HL-60/S4 treated with phorbol 12-myristate 13-acetate at 8.2 ng/mL for 4 days and 3 days (cell line): ENCODE results near the gene CCDC122.

Experiments
- in situ Hi-C: fragments of 300-500 bp; cut with MboI; formaldehyde crosslinking; loops from 2 replicates; pipeline ENCODE4 v1.15.0; 2022; ENCODE audit warnings: low sequenced_read_pairs

Gene CCDC122

GRCh38 chr13:43878892-43879754, at the start of gene CCDC122:
CCDC122 (minus strand) TSS chr13:43879740; CDS start chr13:43869376, 10,364 bp downstream.
- in situ Hi-C loops, result no loop called here

DNA sequence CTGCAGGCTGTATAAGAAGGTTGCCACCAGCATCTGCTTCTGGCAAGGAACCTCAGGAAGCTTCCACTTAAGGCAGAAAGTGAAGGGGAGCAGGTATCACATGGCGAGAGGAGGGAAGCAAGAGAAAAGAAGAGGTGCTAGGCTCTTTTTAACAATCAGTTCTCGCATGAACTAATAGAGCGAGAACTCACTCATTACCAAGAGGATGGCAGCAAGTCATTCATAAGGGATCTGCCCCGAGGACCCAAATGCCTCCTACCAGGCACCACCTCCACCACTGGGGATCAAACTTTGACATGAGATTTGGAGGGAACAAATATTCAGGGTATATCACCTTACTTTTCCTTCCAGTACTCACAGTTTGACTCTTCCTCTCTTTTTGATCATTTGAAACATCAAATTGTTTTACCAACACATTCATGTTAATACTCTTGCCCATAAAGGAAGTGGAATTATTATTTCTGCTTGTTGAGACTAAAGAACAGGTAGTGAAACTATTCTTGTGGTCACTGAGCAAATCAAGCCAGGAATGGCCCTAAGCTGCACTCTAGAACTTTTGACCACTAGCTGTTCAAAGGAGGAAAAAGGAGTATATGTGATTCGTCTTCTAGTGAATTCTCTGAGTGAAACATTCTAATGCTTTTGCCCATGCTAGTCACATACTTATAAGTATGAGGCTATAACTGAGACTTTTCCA, 45.2 kb upstream of the CCDC122 start:
- in situ Hi-C loops, result no loop called here

DNA sequence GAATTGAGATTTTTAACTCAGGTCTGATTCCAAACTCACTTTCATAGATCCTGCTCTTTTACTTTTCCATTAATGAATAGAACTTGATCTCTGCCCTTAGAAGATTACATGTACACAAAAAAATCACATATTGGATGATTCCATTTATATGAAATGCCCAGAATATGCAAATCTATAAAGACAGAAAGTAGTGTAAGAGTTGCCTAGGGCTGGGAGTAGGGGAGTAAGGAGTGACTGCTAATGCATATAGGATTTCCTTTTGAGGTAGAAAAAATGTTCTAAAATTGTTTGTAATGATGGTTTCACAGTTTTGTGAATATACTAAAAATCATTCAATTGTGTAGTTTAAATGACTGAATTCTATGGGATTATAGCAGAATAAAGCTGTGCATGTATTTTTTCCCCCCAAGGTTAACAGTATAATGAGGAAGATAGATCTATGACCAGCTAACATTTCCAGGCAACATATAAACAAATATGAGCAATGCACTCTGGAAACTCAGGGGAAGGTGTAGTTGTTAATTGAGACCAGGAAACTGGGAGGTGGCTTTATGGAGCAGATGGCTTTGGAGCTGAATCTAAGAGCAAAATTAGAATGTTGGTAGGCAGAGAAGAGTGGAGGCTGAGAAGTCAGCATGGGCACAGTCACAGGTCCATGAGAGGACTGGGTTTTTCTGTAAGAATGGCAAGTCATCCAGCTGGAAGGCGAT, 41.6 kb upstream of the CCDC122 start:
- in situ Hi-C loops, result no loop called here

- in situ Hi-C loops, result no loop called here
Observed at GRCh38 chr13:43918636-43919035, 39.1 kb upstream of the CCDC122 start.

DNA sequence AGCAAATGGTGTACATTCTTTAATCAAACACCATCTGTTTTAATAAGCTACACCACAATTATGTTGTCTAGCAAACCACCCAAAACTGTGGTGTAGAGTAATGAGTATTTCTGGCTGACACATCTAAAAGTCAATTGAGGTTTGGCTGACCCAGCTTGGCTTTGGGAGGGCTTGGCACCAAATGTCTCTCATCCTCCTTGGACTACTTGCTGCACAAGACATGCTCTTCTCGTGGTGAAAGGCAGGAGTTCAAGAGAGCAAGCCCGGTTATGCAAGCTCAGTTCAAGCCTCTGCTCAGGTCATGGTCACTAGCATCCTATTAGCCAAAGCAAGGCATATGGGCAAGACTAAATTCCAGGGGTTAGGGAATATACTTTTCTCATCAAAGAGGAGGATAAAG, 37.3 kb upstream of the CCDC122 start:
- in situ Hi-C loops, result no loop called here

DNA sequence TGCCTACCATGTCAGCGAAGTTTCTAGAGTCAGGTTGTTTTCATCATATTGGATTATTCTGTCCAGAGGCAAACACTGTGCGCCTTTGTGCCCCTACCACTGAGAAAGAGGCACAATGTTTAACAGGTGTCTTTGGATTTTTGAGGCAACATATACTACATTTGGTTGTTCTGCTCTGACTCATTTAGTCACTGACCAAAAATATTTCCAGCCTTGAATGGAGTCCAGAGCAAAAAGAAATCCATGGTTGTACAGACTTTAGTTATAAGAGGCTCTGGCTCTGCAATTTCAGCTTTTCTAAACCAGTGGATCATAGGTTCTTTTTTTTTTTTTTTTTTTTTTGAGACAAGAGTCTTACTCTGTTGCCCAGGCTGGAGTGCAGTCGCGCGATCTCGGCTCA, 35.9 kb upstream of the CCDC122 start:
- in situ Hi-C loops, result no loop called here

- in situ Hi-C loops, result no loop called here
Observed at GRCh38 chr13:43911871-43912270, 32.3 kb upstream of the CCDC122 start.

DNA sequence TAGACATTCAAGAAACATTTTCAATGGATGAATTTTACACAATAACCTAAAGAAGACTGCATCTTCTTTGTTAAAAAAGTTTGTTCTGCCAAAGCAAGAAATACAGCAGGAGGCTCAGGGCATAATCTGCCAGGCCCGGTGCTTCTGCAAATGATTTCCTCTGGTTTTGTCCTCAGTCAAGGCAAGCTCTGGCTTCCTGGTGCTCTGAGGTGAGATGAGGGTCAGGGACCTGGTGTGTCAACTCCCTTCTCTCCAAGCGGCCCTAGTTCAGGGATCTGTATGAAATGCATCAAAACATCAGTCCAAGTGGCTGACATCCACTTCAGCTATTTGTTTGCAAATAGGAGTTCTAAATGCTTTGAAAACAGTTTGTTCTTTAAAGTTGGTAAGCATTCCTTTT, 31.7 kb upstream of the CCDC122 start:
- in situ Hi-C loops, result no loop called here

DNA sequence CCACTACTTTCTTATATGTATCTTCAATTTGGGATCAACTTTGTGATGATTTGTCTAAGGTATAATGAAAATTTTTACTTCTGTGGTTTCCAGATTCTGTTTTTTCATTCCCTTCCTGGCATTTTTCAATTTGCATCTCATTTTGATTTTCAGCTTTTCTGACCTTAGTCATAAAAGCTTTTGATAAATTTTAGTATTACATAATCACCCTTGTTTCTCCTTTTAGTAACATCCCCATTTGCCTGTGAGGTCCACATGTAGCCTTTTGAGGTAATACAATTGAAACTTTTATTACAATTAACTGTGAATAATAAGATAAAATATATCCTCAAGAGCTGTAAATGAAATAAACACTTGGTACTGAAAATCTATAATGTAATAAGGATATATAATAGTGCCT, 31.3 kb upstream of the CCDC122 start:
- in situ Hi-C loops, result no loop called here

- in situ Hi-C loops, result loop anchor here (10.0 kb wide), 1 partner anchor 556 kb away; no protein-coding TSS in a partner anchor
Observed at GRCh38 chr13:43908156-43909126, 28.9 kb upstream of the CCDC122 start.

DNA sequence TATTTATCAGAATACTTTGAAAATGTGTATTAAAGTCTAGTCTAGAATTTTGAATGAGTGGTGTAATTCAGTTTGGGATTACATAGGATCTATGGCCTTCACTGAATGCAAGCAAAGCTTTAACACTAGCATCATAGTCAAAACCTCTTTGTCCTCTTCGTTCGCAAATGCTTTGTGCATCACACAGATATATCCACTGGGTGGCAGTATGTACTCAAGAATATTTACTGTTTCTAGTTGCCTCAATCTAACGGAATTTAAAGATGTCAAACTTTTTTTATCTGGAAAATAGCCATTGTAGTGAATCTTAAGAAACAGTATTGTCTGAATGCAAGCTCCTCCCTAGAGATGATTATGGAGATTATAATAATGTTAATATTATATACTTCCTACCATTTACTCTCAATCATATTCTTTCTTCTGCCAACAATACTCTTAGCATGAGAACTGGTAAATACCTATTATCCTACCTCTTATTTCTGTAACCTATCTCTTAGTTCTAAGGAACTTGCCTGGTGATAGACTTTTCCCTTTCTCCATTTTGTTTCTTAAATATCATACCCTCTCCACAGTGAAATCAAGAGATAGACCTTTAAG, 26.0 kb upstream of the CCDC122 start:
- in situ Hi-C loops, result loop anchor here (10.0 kb wide), 1 partner anchor 559 kb away; no protein-coding TSS in a partner anchor

DNA sequence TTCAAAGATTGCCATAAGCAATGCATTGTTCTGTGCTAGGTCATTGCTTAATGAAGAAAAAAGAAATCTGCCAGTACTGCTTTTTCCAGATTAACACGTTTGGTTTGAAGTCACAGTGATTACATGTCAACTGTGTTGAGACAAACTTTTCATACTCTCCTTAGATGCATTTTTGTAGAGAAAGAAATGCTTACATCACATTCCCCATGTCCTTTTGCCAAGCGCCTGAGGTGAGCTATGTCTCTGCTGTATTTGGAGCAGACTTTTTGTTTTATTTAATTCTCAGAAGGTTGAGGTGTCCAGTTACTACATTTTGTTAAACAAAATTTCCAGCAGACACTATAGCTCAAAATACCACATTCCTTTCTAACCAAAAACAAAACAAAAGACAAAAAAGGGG, 16.4 kb upstream of the CCDC122 start:
- in situ Hi-C loops, result no loop called here

DNA sequence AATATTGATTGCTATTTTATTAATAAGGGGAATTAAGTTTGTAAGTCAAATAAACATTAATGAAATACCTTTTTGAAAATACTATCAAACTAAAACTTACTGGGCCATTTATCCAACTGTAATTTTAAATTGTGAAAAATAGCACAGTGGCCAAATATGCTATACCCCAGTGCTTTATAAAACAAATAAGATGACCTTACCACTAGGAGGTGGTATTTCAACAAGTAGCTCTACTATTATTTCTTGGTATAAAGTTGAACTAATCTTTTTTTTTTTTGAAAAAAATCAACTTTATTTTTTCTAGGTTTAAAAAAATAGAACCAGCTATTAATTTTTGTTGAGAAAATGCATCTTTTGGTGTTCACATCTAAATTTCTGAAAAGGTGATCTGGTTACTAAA, 14.9 kb upstream of the CCDC122 start:
- in situ Hi-C loops, result no loop called here

GRCh38 chr13:43884222-43884621, 4.7 kb upstream of the CCDC122 start:
- in situ Hi-C loops, result no loop called here

GRCh38 chr13:43883631-43884030, 4.1 kb upstream of the CCDC122 start:
- in situ Hi-C loops, result no loop called here

GRCh38 chr13:43881580-43881979, 2.0 kb upstream of the CCDC122 start:
- in situ Hi-C loops, result no loop called here

GRCh38 chr13:43880926-43881325, 1.4 kb upstream of the CCDC122 start:
- in situ Hi-C loops, result no loop called here

DNA sequence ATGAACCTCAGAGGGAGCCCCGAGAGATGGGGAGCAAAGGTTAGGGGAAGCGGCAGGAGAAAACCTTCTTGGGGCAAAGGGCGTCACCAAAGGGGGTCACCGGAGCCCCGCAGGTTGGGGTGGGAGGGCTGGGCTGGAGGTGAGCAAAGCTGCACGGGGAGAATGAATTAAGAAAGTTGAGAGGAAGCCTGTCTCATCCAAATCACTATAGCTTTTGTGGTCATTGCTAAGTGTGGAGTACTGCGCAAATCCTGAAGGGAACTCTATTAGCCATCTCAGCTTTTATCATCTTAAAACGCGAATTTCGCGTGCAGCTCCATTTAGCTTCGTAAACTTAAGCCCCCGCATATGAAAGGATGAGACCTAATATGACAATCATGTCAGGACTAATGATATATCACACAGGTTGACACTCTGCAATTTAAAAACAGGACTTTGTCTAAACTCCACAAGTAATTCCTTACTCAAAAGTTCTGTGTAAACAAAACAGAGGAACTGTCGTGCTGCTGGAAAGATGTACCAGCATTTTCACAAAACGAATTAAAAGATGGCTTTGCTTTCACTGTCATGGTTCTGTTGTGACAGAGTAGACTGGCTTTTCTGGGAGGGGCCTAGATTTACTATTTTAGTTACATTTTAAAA, 795 bp upstream of the CCDC122 start:
- in situ Hi-C loops, result no loop called here

DNA sequence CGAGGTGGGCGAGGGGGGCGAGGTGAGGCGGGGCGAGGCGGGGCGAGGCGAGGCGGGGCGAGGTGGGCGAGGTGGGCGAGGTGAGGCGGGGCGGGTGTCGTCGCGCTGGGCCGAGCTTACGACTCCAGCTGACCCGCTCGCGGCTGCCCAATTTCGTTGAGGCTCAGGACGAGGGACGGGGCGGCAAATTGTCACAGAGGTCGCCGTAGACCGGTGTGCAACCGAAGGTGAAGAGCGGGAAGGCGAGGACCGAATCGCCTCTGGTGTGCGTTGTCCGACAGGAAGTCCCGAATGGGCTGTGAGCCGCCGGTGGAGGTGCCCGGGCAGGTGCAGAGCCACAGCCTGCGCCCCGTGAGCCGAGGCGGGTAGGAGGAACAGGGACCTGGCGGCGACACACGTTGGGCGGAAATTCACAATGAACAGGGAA, 228 bp upstream of the CCDC122 start, which contains the start of gene LACC1:
LACC1 (plus strand) TSS at position 150 of the 427 bp plus-strand sequence. CDS start 1,082 bp downstream, outside the sequence.
- in situ Hi-C loops, result no loop called here
